ENCODE data around the gene CCR5. TPM values are rescaled to one million over a fixed set of nuclear protein-coding genes. Genes with fewer than 3 reads are reported as not detected.

The CCR5 gene
- total RNA-seq, 3 donors from 2014 or later = 0.73 to 0.98 (median 0.96) TPM

DNA sequence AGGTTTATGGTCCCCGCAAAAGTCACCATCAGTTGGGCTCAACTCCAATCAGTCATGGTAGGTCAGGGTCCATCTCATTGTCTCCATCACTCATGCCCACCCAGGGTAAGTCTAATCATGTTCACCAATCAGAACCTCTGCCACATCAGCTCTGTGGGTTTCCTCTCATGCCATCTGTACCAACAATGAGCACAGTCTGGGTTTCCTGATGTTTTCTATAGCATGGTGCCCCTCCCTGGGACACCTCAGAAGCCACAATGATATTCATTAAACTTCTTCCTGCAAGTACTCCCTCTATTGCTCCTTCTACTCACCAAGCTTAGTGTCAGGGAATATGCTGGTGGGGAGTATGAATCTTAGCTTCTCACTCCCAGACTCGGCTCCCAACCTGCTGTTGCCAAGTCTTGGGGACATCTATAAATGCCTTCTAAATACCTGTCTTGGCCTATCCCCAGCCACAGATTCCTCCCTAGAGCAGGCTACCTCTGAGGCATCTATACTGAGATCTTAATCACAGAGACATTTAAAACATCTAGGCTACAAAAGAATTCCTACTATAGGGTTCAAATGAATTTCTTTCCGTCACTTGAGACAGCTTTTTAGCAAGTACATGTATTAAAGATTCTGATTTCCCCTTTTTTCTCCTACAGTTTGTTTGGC is 21.8 kb upstream of the CCR5 start:
- H3K4me1 ChIP-seq = no peaks in the 10 kb centered on the region
- H3K27me3 ChIP-seq = no peaks in the 10 kb centered on the region
- H3K4me3 ChIP-seq = no peak overlapping the region
- no peaks in the 10 kb centered on the region for H3K36me3 ChIP-seq
- intact Hi-C loops (cut with DNase I; ENCODE audit: low total_unique reads) = no loop called here
- H3K27ac ChIP-seq = no peak overlapping the region
- no peaks in the 10 kb centered on the region for H3K9me3 ChIP-seq
- TF ChIP-seq POLR2A (IDR thresholded peaks at IDR 0.05) (no peak), POLR2AphosphoS5 (IDR thresholded peaks at IDR 0.05) (no peak)
- TF ChIP-seq, protein P1, sequence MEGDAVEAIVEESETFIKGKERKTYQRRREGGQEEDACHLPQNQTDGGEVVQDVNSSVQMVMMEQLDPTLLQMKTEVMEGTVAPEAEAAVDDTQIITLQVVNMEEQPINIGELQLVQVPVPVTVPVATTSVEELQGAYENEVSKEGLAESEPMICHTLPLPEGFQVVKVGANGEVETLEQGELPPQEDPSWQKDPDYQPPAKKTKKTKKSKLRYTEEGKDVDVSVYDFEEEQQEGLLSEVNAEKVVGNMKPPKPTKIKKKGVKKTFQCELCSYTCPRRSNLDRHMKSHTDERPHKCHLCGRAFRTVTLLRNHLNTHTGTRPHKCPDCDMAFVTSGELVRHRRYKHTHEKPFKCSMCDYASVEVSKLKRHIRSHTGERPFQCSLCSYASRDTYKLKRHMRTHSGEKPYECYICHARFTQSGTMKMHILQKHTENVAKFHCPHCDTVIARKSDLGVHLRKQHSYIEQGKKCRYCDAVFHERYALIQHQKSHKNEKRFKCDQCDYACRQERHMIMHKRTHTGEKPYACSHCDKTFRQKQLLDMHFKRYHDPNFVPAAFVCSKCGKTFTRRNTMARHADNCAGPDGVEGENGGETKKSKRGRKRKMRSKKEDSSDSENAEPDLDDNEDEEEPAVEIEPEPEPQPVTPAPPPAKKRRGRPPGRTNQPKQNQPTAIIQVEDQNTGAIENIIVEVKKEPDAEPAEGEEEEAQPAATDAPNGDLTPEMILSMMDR (IDR thresholded peaks at IDR 0.05) = no peak
- no peak for DNase-seq (ENCODE audit: low spot score in 2 of 2)

DNA sequence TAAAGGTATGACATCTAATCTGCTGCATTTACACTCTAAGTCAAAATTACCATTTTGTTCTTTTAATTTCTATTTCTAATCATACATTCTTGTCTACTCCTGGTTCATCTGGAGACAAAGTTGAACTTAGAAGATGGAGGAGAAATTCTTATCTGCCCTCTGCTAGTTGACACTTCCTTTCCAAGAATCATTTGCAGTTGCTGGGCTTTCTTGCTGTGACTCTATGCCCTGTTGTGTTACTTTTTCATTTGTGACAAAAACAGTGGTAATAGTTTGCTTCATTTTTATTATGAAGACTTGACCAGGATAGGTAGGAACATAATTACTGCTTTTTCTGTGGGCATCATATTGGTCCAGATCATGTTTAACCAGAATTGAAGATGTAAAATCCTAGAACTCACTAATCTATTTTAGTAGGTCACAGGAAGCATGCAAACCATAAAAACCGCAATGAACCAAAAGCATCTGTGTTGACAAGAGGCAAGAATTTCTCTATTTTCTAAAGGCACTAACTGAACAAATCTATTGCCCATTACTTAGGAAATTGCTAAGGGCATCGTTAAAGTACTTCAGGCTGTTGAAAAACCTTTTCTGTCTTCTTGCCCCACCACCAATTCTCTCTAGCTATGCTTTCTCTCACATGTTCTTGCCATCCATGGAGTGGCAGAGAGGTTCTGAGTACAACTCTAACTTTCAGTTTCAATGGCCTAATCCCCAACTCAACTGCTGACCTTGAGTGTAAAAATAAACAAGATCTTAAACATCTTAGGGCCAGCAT is 21.1 kb upstream of the CCR5 start:
- intact Hi-C loops (cut with DNase I; ENCODE audit: low total_unique reads) = no loop called here
- Histone ChIP-seq H3K9me3 (no peaks in the 10 kb centered on the region), H3K4me3 (no peak overlapping the region), H3K36me3 (no peaks in the 10 kb centered on the region), H3K27me3 (no peaks in the 10 kb centered on the region), H3K4me1 (no peaks in the 10 kb centered on the region), H3K27ac (no peak overlapping the region)
- DNase-seq (ENCODE audit: low spot score in 2 of 2) = no peak
- TF ChIP-seq POLR2AphosphoS5 (IDR thresholded peaks at IDR 0.05) (no peak), POLR2A (IDR thresholded peaks at IDR 0.05) (no peak)
- TF ChIP-seq, protein P1 (IDR thresholded peaks at IDR 0.05) = no peak

DNA sequence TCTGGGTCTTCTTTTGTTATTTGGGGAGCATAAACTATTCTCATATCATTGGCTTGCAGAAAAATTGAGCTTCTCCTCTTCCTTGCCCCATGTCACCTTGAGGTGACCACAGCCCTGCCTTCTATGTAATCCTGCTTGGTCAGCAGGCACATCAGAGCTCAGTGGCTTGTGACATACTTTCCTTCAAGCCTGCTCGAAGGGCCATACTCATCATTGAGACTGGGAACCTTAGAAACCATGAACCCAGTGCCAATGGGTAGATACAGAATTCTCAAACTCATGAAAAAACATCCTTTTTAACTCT is 20.5 kb upstream of the CCR5 start:
- intact Hi-C loops (cut with DNase I; ENCODE audit: low total_unique reads) = no loop called here
- Histone ChIP-seq H3K36me3 (no peaks in the 10 kb centered on the region), H3K27ac (no peak overlapping the region), H3K4me3 (no peak overlapping the region), H3K4me1 (no peaks in the 10 kb centered on the region), H3K9me3 (no peaks in the 10 kb centered on the region), H3K27me3 (no peaks in the 10 kb centered on the region)
- no peak for DNase-seq (ENCODE audit: low spot score in 2 of 2)
- TF ChIP-seq POLR2A (IDR thresholded peaks at IDR 0.05) = no peak
- TF ChIP-seq, protein P1 (IDR thresholded peaks at IDR 0.05) = no peak
- TF ChIP-seq POLR2AphosphoS5 (IDR thresholded peaks at IDR 0.05) = no peak

DNA sequence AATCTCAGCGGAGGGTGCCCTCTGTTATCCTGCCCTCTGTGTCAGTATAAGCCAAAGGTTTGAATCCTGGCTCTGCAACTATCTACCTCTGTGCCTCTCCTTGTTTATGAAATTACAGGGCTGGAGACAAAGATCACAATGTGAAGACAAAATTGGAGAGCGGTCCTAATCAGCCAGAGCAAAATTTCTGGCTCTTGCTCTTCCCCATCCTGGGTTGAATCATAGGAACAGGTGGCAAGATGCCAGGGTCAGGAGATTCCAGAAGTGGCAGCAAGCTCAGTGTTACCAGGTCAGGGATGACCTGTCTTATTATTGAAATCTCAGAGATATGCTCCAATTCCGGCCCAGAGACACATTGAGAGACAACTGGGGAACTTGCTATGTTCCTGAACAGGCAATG is 19.1 kb upstream of the CCR5 start:
- no peaks in the 10 kb centered on the region for H3K4me1 ChIP-seq
- TF ChIP-seq POLR2AphosphoS5 (IDR thresholded peaks at IDR 0.05) (no peak), POLR2A (IDR thresholded peaks at IDR 0.05) (no peak)
- TF ChIP-seq, protein P1 (IDR thresholded peaks at IDR 0.05) = no peak

DNA sequence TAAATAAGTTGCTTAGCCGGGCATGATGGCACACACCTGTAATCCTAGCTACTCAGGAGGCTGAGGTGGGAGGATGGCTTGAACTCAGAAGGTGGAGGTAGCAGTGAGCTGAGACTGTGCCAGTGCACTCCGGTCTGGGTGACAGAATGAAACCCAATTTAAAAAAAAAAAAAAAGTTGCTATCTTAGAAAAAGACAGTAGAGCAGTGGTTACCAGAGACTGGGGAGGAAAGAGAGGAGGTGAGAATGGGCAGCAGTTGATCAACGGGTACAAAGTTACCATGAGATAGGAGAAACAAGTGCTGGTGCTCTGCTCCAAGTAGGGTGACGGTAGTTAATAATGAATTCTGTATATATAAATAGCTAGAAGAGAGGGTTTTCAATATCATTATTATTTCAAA is 17.7 kb upstream of the CCR5 start:
- TF ChIP-seq POLR2A (IDR thresholded peaks at IDR 0.05) (no peak), POLR2AphosphoS5 (IDR thresholded peaks at IDR 0.05) (no peak)
- TF ChIP-seq, protein P1 (IDR thresholded peaks at IDR 0.05) = no peak
- Histone ChIP-seq H3K9me3 (no peaks in the 10 kb centered on the region), H3K36me3 (no peaks in the 10 kb centered on the region), H3K4me3 (no peak overlapping the region), H3K27ac (no peak overlapping the region), H3K4me1 (no peaks in the 10 kb centered on the region), H3K27me3 (no peaks in the 10 kb centered on the region)
- no peak for DNase-seq (ENCODE audit: low spot score in 2 of 2)
- intact Hi-C loops (cut with DNase I; ENCODE audit: low total_unique reads) = no loop called here

More for the DNA sequence above, 19.1 kb upstream of the CCR5 start:
- Histone ChIP-seq H3K27me3 (no peaks in the 10 kb centered on the region), H3K9me3 (no peaks in the 10 kb centered on the region), H3K27ac (no peak overlapping the region), H3K36me3 (no peaks in the 10 kb centered on the region), H3K4me3 (no peak overlapping the region)
- intact Hi-C loops (cut with DNase I; ENCODE audit: low total_unique reads) = no loop called here
- no peak for DNase-seq (ENCODE audit: low spot score in 2 of 2)

Data from breast epithelium (tissue), 4 donors.